HG02798 (cell line): ENCODE results near the gene PCYT2.
"Not testable (repeated sequence)": the region's sequence is repeated elsewhere in the genome, so short reads cannot be mapped to it uniquely, and the experiment has no call there.

Source experiments
- ATAC-seq: cut with Tn5 transposase; IDR thresholded peaks from one replicate; pipeline ENCODE4 v1.9.1; 2021; ENCODE audit warnings: mild to moderate bottlenecking; ENCODE audit not compliant: unreplicated experiment, poor library complexity

Gene PCYT2

DNA sequence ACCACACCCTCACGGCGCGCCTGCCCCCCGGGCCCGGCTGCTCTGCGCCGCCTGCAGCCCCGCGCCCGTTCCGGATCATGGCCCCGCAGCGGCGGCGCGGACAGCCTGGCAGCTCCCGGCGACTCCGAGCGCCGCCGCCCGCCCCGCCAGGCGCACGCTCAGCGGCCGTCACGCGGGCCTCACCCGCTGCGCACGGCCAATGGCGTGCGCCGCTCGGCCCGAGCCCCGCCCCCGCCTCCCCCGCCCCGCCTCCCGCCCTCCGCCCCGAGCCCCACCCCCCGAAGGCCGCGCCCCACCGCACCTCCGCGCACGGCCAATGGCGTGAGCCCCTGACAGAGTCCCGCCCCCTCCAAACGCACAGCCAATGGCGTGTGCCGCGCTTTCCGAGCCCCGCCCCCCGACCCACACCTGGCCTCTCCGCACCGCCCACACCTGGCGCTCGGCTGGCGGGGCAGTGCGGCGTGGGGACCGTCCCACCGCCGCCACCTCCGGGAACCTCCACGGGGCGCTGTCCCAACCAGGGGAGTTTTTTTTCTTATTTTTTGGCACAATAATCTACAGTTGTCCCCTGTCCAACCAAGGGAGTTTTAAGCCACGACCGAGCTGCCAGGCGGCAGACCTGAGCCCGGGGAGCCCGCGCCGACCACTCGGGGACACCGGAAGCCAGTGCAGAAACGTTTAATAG lies at the start of gene PCYT2:
TSS of gene PCYT2 (minus strand) at position 123 of the 685 bp plus-strand sequence. CDS start at position 79, 44 bp downstream.
- ATAC-seq: peak; percentile 84

DNA sequence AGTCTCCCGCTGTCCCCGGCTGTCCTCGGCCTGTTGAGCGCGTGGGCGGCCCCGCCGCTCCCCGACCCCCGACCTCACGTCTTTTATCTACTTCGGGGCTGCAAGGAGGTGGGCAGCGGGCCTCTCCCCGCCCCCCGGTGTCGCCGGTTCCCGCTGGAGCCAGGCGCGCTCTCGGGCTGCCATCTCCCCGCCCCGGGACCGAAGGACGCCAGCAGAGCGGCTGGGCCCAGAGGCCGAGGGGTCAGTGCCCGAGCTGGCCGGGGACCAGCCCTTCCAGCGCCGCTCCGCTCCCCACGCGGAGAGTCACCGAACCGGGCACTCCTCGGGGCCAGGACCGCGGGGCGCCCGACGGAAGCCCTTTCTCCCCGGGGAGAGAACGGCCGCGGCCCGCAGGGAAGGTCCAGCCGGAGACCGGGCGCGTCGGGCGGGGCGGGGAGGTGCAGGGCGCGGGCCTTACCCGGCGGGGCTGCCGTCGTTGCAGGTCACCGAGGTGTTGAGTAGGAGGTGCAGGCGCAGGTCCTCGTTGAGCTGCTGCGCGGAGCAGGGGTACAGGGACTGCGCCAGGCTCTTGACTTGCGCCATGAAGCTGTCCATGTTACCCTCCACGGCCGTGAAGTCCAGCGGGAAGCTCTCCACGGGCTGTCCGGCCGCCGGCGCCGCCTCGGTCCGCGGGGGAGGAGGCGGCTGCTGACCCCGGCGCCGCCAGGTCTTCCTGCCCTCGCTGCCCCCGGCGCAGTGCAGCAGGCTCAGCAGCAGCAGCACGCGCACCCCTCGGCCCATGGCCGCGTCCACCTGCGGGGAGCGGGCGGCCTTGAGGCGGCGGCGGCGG lies 49.1 kb upstream of the PCYT2 start:
- ATAC-seq: no peak

DNA sequence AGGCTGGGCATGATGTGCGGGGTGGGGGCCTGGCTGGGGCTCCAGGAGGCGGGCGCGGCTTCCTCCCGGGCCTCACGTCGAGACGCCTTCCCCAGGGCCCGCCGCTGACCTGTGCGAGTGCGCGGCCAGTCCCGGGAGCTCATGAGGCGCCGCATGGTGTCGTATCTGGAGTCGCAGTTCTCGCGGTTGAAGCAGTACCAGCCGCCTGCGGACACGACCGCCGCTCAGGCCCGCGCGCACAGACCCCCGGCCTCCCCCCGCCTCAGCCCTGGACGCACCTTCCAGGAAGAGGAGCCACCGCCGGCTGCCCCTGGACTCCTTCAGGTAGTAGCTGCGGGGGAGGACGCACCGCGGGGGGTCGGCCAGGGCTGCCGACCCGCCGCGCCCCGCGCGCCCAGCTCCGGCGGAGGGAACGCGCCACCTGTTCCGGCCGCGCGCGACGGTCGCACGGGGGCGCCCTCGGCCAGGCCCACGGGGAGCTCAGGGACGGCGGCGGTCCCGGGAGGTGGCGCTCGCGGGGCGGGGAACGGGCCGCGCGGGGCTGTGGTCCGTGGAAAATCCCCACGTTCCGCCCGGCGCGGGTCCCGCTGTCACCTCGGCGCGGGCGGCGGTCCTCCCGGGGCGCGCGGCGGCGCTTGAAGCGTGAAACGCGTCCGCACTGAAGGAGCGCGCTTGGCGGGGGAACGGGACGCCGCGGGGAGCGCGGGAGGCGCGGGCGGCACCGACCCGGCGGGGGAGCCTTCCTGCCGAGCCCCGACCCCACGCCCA lies 48.3 kb upstream of the PCYT2 start:
- ATAC-seq: peak; percentile 67

DNA sequence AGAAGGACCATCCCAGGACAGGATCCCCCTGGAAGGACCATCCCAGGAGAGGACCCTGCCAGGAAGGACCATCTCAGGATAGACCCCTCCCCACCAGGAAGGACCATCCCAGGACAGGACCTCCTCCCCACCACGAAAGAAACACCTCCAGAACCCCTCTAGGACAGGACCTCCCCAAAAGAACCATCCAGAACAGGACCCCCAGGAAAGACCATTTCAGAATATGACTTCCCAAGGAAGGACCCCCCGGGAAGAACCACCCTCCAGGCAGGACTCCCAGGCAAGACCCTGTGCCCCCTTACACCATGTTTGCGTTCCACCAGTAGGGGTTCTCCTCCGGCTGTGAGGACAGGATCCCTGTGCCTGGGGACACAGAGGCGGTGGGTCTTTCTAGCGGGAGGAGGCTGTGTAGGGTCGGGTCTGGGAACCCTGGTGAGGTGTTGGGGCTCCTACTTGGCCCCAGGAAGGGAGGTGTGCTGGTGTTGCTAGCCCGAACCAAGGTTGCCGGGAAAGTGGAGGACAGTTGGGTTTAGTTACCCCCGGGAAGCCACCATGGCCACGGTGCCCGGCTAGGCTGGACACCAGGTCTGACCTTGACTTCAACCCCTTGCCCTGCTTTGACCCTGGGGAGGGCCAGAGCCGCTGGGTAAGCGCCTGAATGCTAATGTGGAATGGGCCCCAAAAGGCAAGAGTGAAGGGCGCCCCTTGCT lies 47.6 kb upstream of the PCYT2 start:
- ATAC-seq: no peak

DNA sequence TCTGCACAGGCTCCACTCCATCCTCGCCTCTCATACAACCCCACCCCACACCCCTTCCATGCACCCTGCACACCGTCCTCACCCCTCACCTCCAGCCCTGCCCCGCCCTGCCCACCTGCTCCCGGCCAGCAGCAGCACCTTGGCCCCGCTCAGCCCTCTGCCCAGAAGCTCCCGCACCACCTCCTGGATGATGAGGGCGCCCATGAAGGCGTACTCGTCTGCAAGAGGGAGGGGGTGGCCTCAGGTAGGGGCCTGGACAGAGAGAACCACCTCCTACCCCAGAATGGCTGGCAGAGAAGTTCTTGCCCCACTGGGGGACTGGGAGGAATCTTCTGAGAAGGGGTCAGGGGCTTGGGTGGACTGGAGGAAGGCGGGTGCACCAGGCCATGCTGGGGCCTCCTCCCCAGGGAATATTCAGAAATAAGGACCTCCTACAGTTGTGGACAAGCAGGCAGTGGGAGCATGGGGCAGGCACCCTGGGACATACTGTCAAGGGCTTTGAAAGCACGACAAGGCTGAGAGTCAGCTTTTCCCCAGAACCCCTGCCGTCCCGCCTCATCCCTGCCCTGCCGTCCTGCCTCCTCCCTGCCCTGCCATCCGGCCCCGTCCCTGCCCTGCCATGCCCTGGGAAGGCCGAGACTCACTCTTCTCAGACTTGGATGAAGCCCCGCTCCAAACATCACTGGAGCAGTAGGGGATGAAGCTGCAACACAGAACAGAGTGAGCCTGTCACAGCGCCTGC lies 46.7 kb upstream of the PCYT2 start:
- ATAC-seq: no peak

DNA sequence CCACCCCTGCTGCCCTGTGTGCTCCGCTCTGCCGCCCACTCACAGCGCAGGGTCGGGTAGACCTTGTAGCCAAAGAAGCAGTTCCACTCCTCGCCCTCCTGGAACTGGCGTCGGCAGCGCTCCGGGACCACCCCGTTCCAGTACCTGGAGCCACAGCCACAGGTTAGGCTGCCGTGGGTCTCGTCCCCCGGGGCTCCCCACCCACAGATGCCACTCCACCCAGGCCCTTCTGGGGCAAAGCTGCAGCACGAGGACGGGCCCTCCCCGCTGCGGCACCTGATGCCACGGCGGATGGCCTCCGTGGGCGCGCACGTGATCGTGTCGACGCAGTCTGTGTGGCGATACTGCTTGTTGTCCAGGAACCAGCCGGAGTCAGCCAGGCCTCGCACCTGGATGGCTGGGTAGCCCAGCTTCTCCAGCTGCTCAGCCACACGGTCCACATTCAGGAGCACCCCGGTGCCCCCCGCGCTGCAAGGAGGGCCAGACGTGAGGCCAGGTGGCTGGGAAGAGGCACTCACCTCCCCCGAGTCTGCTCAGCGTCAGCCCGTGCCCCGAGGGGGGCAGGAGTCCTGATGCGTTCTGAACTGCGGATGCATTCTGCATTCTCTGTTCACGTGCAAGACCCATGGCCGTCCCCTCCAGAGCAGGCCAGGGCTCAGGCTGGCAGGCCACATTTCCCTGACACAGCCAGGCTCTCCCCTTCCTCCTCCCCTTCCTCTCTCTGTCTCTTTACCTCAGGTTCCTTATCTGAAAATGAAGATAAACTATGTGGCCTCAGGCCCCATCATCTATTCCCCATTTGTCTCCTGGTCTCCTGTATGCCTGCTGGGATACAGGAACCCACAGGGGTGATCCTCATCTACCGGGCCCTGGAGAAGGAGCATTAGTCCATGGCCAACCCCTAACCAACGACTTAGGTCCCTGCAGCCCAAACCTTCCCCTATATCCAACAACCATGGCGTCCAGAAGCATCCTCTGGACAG lies 45.7 kb upstream of the PCYT2 start:
- no peak for ATAC-seq

DNA sequence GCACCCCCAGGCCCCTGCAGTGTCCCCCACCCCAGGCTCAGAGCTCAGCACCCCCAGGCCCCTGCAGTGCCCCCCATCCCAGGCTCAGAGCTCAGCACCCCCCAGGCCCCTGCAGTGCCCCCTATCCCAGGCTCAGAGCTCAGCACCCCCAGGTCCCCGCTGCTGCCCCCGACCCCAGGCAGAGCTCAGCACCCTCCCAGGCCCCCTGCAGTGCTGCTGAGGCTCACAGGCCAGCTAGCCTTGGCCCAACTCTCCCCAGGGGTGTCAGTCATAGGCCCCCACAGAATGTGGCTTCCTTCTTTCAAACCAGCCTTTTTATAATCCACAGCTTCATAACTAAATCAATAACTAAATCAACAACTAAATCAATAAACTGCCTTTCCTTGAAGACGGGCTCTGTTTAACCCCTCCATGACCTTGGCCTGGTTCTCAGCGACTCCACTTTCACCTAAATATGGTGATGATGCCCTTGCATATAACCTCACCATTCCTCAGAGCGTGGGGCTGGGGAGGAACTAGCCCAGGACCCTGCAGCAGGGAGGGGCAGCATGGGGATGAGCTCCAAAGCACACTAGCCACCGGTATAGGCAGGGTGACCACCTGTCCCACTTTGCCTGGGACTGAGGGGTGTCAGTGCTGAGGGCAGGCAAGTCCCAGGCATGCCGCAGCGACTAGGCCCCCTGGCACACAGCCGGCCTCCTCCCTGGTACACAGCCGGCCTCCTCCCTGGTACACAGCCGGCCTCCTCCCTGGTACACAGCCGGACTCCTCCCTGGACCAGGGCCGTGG lies 44.8 kb upstream of the PCYT2 start:
- no peak for ATAC-seq

DNA sequence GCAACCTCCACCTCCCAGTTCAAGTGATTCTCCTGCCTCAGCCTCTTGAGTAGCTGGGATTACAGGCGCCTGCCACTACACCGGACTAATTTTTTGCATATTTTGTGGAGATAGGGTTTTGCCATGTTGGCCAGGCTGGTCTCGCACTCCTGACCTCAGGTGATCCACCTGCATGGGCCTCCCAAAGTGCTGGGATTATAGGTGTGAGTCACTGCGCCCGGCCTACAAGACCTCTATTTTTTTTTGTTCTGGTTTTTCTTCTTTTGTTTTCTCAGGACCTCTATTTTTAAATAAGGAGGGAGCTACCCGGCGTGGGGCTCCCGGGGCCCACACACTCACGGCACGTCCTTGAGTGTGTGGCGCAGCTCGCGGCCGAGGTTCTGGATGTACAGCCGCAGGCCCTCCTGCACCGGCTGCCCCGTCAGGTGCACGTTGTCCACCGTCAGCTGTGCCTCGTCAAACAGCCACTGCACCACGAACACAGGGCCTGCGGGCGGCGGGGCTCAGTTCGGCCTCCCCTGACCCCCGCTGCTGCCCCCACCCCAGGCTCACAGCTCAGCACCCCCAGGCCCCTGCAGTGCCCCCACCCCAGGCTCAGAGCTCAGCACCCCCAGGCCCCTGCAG lies 44.0 kb upstream of the PCYT2 start:
- ATAC-seq: no peak

DNA sequence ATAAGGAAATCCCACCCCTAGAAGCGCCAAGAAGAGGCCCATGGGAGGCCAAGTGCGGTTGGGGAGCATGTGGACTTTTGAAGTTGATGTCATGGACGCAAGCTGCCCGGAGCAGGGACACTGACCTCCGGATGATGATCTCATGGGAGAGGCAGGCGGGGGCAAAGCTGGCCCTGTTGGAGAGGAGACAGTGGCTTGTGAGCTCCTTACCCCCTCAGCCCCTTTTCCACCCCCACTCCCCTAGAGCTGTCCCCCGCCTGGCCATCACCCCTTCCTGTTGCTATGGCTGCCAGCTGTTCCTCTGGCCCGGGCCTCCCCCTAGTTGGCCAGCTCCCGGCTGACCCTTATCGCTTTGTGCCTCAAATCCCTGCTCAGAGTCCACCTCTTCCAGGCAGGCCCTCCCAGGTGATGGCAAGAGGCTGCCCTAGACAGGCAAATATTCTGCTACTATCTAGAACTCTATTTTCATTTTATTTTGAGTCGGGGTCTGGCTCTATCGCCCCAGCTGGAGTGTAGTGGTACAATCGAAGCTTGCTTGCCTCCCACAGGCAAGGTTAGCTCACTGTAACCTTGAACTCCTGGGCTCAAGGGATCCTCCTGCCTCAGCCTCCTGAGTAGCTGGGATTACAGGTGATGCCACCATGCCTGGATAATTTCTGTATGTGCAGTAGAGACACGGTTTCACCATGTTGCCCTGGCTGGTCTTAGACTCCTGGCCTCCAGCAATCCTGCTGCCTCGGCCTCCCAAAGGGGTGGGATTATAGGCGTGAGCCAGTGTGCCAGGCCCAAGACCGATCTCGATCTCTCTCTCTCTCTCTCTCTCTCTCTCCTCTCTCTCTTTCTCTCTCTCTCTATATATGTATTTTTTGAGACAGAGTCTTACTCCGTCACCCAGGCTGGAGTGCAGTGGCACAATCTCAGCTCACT lies 43.2 kb upstream of the PCYT2 start:
- no peak for ATAC-seq

DNA sequence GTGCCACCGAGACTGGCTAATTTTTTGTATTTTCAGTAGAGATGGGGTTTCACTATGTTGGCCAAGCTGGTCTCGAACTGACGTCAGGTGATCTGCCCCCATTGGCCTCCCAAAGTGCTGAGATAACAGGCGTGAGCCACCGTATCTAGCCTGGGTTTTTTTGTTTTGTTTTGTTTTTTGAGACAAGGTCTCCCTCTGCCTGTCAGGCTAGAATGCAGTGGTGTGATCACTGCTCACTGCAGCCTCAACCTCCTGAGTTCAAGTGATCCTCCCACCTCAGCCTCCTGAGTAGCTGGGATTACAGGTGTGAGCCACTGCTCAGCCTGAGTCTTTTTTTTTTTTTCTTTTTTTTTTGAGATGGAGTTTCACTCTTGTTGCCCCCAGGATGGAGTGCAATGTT lies 42.2 kb upstream of the PCYT2 start:
- not testable (repeated sequence) for ATAC-seq

DNA sequence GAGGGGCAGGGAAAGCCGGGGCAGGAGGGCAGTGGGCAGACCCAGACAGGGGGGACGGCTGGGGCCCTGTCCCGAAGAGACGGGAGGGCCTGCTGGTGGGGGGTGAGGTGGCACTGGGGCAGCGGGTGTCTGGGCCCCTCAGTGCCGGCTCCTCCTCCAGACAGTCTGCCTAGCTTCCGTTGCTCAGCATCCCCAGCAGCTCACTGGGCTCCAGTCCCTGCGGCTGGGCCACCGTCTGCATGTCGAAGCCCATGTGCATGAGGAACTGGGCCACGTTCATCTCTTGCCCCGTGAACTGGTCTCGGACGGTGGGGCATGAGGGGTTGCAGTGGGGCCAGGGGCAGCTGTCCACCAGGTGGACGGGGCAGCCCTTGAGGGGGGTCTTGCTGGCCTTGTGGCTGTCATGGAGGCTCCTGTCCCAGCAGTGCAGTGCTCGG lies 41.6 kb upstream of the PCYT2 start:
- ATAC-seq: no peak

DNA sequence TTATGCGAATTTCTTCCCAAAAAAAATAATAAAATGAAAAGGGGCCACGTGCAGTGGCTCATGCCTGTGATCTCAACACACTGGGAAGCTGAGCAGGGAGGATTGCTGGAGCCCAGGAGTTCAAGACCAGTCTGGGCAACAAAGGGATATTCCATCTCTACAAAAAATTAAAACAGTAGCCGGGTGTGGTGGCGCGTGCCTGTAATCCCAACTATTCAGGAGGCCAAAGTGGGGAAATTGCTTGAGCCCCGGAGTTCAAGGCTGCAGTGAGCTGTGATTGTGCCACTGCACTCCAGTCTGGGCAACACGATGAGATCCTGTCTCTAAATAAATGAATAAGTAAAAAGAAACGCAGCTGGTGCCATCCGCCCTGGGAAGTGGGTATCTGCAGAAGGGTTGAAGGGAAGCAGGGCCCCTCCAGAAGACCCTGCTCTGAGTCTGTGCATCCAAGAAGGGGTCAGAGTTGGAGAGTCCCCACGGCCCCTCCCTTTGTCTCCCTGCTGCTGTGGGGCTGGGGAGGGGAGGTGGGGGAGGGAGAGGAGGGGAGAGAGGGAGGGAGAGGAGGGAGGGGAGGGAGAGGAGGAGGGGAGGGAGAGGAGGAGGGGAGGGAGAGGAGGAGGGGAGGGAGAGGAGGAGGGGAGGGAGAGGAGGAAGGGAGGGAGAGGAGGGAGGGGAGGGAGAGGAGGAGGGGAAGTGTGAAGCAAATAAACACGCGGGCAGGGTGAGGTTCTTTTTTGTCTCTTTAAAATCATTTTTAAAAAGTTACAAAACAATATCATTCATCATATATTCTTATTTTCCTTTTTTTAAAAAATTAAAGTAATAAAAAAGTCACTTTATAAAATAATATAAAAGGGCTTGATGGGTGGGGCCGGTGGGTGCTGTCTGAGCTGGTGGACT lies 40.8 kb upstream of the PCYT2 start:
- no peak for ATAC-seq

DNA sequence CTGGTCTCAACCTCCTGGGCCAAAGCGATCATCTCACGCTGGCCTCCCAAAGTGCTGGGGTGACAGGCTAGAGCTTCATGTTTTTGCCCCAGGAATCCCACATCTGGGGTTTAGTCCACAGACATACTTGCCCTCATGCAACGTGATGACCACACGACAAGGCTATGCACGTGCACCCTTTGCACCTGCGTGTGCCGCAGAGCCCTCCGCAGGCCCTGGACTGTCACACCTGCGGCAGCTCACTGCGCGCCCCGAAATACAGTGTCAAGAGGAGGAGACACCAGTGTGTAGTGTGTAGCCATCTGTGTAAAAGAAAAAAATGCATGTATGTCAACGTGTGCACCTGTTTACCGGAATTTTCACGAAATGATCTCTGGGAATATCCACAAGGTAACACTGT lies 39.3 kb upstream of the PCYT2 start:
- ATAC-seq: no peak

DNA sequence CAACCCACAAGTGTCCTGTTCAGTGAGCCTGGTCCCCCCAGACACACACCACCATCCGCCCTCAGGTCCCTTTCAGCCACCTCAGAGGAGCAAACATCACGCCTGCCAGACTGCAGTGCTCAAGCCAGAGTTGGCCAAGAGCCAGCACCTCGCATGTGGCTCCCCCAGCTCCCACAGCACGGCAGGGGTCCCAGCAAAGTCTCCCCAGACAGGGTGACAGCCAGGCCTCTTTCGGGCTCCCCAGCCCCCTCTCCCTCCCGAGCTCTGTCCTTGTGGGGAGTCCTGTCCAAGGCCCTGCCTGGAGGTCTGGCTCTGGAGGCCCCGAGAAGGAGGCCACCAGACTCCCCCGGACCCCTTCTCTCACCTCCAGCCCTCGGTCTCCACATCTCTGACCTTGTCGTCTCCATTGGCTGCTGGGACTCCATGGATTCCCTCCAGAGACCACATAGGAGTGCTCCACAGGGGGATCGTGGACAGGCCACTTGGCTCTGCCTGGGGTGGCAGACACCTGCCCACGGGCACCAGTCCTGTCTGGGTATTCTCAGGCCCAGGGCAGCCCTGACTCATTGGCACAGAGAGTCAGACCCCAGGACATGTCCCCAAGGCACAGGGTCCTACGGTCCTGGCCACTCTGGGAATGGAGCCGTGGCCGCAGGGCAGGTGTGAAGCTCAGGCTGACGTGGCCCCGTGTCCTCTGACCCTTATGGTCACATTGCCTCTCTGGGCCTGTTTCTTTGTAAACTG lies 37.6 kb upstream of the PCYT2 start:
- no peak for ATAC-seq

DNA sequence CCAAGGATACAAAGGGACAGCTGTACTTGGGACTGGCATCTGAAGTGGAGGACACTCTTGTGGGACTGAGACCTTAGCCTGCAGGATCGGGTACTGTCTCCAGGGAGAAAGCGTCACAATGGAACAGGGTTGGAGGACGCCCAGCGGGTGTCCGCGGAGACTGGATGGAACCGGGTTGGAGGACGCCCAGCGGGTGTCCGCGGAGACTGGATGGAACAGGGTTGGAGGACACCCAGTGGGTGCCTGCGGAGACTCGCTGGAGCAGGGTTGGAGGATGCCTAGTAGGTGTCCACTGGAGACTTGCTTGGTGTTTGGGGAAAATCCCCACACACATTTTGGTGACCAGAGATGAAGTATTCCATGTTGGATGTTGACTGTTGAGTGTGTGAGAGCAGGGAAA lies 36.0 kb upstream of the PCYT2 start, which contains the start of gene MYADML2:
TSS of gene MYADML2 (minus strand) at position 45 of the 400 bp plus-strand sequence. CDS start 5,492 bp downstream, outside the sequence.
- ATAC-seq: no peak
